Upper lobe of left lung (tissue), 6 donors: ENCODE results near the gene ALPI. TPM values are rescaled to one million over a fixed set of nuclear protein-coding genes. Genes with fewer than 3 reads are reported as not detected.

Source experiments
- ATAC-seq, 2 donors: fragments of 200-7000 bp; cut with Tn5 transposase; one replicate each; pipeline ENCODE4 v1.9.1; 2022; ENCODE audit warnings: mild to moderate bottlenecking in 2 of 2, moderate library complexity in 2 of 2; ENCODE audit not compliant: low FRiP score in 2 of 2
- DNase-seq, 2 donors: peaks; one replicate each; pipeline ENCODE4 v3.0.0-alpha.2; 2019 to 2020
- H3K27ac ChIP-seq, 4 donors: fragments of 200-600 bp; sonication (generic); one replicate each; pipeline ENCODE4 v1.5.1; 2016 to 2019
- H3K27me3 ChIP-seq, 4 donors: fragments of 200-600 bp; sonication (generic); one replicate each; pipeline ENCODE4 v1.5.1; 2017 to 2019
- H3K36me3 ChIP-seq, 4 donors: fragments of 200-600 bp; sonication (generic); one replicate each; pipeline ENCODE4 v1.5.1; 2016 to 2019
- H3K4me1 ChIP-seq, 4 donors: fragments of 200-600 bp; sonication (generic); one replicate each; pipeline ENCODE4 v1.5.1; 2018 to 2019
- H3K4me3 ChIP-seq, 4 donors: fragments of 200-600 bp; sonication (generic); one replicate each; pipeline ENCODE4 v1.5.1; 2017 to 2019; ENCODE audit warnings: mild to moderate bottlenecking in 2 of 4, moderate library complexity in 1 of 4
- H3K9me3 ChIP-seq, 4 donors: fragments of 200-600 bp; sonication (generic); one replicate each; pipeline ENCODE4 v1.5.1; 2018 to 2019
- EP300 ChIP-seq, 4 donors: sonication (generic); formaldehyde crosslinking; IDR thresholded peaks; one replicate each; pipeline ENCODE4 v1.5.1; 2017; ENCODE audit warnings: antibody characterized with exemption in 4 of 4, control low read depth in 2 of 4
- POLR2A ChIP-seq, 4 donors: fragments of 450-650 bp; IDR thresholded peaks; one replicate each; pipeline ENCODE4 v1.5.1; 2016 to 2017; ENCODE audit warnings: antibody characterized with exemption in 4 of 4, mild to moderate bottlenecking in 2 of 4
- POLR2AphosphoS5 ChIP-seq, 2 donors: sonication (generic); formaldehyde crosslinking; IDR thresholded peaks; one replicate each; pipeline ENCODE4 v1.5.1; 2017; ENCODE audit warnings: antibody characterized with exemption in 2 of 2
- WGBS, 2 donors: methylation state at CpG; one replicate each; pipeline ENCODE4 v1.1.5; 2017 to 2018; 5-methylcytosine and 5-hydroxymethylcytosine counted together
- total RNA-seq, 6 donors: library from RNA; depleted of rRNA in 4 of 6; stranded (reverse); fragments of >200 nt in 4 of 6; gene quantifications; one replicate each; pipeline versions ENCODE4 v1.1.0 to v1.2.1, GENCODE V29; 2016 to 2021
- TF ChIP-seq, protein P1 (sequence below), 6 experiments: fragments of 450-650 bp in 4 of 6; fragments of 200-600 bp in 2 of 6; sonication (generic) in 2 of 6; IDR thresholded peaks; one replicate each; pipeline ENCODE4 v1.5.1; 2016 to 2019; ENCODE audit warnings: antibody characterized with exemption in 6 of 6
- donor health status: DM: no; HTN: no; CAD: no; lungs with moderate emphysema.
- donor health status: DM: no; HTN: yes; CAD: no; lungs with severe emphysema.

Gene ALPI
- total RNA-seq, 6 donors from 2014 or later: not detected

- TF ChIP-seq, protein P1, sequence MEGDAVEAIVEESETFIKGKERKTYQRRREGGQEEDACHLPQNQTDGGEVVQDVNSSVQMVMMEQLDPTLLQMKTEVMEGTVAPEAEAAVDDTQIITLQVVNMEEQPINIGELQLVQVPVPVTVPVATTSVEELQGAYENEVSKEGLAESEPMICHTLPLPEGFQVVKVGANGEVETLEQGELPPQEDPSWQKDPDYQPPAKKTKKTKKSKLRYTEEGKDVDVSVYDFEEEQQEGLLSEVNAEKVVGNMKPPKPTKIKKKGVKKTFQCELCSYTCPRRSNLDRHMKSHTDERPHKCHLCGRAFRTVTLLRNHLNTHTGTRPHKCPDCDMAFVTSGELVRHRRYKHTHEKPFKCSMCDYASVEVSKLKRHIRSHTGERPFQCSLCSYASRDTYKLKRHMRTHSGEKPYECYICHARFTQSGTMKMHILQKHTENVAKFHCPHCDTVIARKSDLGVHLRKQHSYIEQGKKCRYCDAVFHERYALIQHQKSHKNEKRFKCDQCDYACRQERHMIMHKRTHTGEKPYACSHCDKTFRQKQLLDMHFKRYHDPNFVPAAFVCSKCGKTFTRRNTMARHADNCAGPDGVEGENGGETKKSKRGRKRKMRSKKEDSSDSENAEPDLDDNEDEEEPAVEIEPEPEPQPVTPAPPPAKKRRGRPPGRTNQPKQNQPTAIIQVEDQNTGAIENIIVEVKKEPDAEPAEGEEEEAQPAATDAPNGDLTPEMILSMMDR (IDR thresholded peaks at IDR 0.05): no peak
- TF ChIP-seq POLR2A (IDR thresholded peaks at IDR 0.05): no peak
- no peak for TF ChIP-seq EP300 (IDR thresholded peaks at IDR 0.05)
- ATAC-seq (no peak), DNase-seq (peak; percentile 19 to 38)
- Histone ChIP-seq H3K9me3 (no peaks in the 10 kb centered on the region), H3K27ac (no peak overlapping the region), H3K27me3 (peaks cover 0 to 8% (median 0%) of the 10 kb centered on the region in 4 donors), H3K4me1 (no peaks in the 10 kb centered on the region), H3K36me3 (no peaks in the 10 kb centered on the region), H3K4me3 (no peak overlapping the region)
- WGBS, 2 donors: 83 to 92% methylated on average over 9 to 24 of the region's 27 CpGs
These were observed 555 bp downstream of the ALPI start for GRCh38 chr2:232456296-232457120.

DNA sequence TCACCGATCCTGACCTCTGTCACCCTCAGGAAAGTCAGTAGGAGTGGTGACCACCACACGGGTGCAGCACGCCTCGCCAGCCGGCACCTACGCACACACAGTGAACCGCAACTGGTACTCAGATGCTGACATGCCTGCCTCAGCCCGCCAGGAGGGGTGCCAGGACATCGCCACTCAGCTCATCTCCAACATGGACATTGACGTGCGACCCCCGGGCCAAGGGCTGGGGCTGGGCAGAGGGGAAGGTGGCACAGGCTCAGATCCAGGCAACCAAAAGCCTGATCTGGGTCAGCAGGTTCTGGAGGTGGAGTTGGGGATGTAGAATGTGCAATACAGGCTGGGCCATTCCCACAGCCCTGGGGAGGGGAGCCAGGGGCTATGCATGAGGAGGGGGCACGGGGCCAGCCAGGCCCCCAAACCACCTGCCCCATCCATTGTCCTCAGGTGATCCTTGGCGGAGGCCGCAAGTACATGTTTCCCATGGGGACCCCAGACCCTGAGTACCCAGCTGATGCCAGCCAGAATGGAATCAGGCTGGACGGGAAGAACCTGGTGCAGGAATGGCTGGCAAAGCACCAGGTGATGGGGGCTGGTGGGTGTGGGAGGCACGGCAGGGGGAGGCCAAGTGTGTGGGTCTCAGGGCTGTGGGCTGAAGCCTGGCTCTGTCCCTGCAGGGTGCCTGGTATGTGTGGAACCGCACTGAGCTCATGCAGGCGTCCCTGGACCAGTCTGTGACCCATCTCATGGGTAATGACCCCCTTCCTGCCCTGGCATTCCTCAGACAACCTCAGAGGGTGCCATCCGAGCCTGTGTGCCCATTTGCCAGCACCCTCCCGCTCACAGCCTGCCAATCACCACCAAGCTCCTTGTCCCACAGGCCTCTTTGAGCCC, 1.4 kb downstream of the ALPI start:
- 91 to 93% methylated on average over 2 to 20 of the region's 21 CpGs for WGBS, 2 donors
- Histone ChIP-seq H3K4me1 (no peaks in the 10 kb centered on the region), H3K9me3 (no peaks in the 10 kb centered on the region), H3K36me3 (no peaks in the 10 kb centered on the region), H3K4me3 (no peak overlapping the region), H3K27me3 (peaks cover 0 to 8% (median 0%) of the 10 kb centered on the region in 4 donors), H3K27ac (no peak overlapping the region)
- TF ChIP-seq EP300 (IDR thresholded peaks at IDR 0.05): no peak
- ATAC-seq: no peak
- DNase-seq: peak; percentile 15 to 59

DNA sequence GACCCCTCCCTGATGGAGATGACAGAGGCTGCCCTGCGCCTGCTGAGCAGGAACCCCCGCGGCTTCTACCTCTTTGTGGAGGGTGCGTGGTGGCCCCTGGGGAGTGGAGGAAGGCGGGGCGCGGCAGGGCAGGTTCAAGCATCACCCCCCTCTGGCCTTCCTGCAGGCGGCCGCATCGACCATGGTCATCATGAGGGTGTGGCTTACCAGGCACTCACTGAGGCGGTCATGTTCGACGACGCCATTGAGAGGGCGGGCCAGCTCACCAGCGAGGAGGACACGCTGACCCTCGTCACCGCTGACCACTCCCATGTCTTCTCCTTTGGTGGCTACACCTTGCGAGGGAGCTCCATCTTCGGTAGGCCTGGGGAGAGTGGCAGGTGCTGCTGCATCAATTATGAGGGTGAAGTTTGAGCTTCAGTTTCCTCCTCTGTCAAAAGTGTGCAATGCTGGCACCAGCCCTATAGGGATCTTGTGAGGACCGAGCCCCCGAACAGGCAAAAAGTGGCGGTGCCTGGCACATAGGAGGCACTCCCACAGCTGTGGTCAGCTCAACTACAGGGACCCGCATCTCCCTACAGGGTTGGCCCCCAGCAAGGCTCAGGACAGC, 2.2 kb downstream of the ALPI start:
- ATAC-seq (no peak), DNase-seq (peak; percentile 10 to 75)
- H3K27me3 ChIP-seq: peaks cover 0 to 8% (median 0%) of the 10 kb centered on the region in 4 donors
- no peak overlapping the region for H3K4me3 ChIP-seq
- WGBS, 2 donors: 85 to 93% methylated on average over 16 to 25 of the region's 25 CpGs
- no peaks in the 10 kb centered on the region for H3K4me1 ChIP-seq
- H3K36me3 ChIP-seq: no peaks in the 10 kb centered on the region
- no peaks in the 10 kb centered on the region for H3K9me3 ChIP-seq
- no peak overlapping the region for H3K27ac ChIP-seq
- no peak for TF ChIP-seq POLR2A (IDR thresholded peaks at IDR 0.05)
- TF ChIP-seq EP300 (IDR thresholded peaks at IDR 0.05): no peak
- no peak for TF ChIP-seq POLR2AphosphoS5 (IDR thresholded peaks at IDR 0.05)
- TF ChIP-seq, protein P1 (IDR thresholded peaks at IDR 0.05): no peak

GRCh38 chr2:232458661-232459418, 2.9 kb downstream of the ALPI start:
- Histone ChIP-seq H3K9me3 (no peaks in the 10 kb centered on the region), H3K36me3 (no peaks in the 10 kb centered on the region), H3K27me3 (peaks cover 0 to 8% (median 0%) of the 10 kb centered on the region in 4 donors), H3K27ac (no peak overlapping the region), H3K4me1 (no peaks in the 10 kb centered on the region), H3K4me3 (no peak overlapping the region)
- peak; percentile 12 to 82 for DNase-seq
- WGBS, 2 donors: 56 to 78% methylated on average over 18 to 48 of the region's 56 CpGs
- no peak for ATAC-seq
- no peak for TF ChIP-seq EP300 (IDR thresholded peaks at IDR 0.05)

DNA sequence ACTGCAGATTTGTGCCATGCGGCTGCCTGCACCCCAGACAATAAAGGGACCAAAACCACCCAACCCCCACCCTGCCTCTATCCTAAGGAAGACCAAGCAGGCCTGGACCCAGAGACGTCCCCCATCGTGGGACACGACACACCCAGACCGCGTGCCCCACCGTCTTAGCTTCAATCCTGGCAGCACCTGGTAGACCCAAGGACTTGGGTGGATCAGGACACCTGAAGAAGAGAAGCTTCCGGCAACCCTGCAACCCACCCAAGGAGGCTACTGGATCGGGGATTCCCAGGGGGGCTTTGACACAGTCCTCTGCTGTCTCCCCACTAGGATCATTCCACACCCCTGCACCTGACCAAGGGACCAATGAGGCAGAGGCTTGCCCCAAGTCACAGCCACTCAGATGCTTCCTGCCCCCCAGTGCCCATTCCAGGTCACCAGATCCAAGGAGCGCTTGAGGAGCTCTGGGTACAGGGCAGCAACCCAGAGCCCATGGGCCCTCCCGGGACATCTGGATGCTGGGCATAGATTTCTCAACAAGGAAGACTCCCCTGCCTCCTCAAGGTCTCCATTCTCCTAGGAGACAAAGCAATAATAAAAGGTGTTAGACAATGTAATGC, 3.6 kb downstream of the ALPI start:
- no peaks in the 10 kb centered on the region for H3K36me3 ChIP-seq
- WGBS, 2 donors: 87 to 94% methylated on average over 6 to 9 of the region's 11 CpGs

More for the DNA sequence above, 3.6 kb downstream of the ALPI start:
- no peaks in the 10 kb centered on the region for H3K9me3 ChIP-seq
- H3K4me3 ChIP-seq: no peak overlapping the region
- peak in 1 of 2 donors; percentile 10 for DNase-seq
- H3K4me1 ChIP-seq: no peaks in the 10 kb centered on the region
- TF ChIP-seq POLR2A (IDR thresholded peaks at IDR 0.05): no peak
- TF ChIP-seq, protein P1 (IDR thresholded peaks at IDR 0.05): no peak
- no peak for TF ChIP-seq POLR2AphosphoS5 (IDR thresholded peaks at IDR 0.05)
- no peak for TF ChIP-seq EP300 (IDR thresholded peaks at IDR 0.05)
- no peak overlapping the region for H3K27ac ChIP-seq
- ATAC-seq: no peak
- H3K27me3 ChIP-seq: peaks cover 0 to 8% (median 0%) of the 10 kb centered on the region in 4 donors
